ENCODE results near the gene YIF1A.

The YIF1A gene

DNA sequence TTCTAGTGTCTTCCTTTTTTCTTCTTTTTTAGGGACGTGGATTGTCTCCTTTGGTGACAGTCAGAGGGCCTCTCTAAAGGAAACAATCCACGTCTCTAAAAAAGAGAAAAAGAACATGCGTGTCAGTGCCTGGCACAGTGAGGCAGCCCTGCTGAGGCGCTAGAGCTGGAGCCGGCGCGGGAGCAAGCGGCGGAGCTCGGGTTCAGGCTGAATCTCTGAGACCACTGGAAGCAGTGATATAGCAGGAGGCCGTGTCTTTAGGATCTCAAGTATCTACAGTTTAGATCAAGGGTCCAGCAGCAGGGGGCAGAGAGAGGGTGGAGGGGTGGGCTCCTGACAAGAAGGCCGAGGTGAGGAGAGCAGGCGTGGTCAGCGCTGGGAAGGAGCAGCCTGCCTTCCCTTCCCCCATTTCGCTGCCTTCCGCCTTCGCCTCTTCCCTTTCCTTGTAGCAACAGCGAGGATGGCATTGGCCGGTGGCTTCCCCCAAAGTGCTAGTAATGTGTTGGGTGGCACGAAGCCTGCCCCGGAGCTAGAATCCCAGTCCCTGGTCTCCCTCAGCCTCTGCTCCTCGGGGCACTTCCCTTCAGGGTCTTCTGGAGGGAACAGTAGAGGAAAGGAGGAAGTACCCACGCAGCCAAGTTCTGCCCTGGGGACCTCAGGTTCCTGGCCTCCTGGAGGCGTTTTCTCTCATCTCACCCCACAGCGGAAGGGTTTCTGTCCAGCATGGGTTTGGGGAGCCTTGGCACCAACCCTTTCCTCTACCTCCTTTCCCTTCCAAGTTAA, 48.8 kb downstream of the YIF1A start:
- DNase-seq, result no peak

DNA sequence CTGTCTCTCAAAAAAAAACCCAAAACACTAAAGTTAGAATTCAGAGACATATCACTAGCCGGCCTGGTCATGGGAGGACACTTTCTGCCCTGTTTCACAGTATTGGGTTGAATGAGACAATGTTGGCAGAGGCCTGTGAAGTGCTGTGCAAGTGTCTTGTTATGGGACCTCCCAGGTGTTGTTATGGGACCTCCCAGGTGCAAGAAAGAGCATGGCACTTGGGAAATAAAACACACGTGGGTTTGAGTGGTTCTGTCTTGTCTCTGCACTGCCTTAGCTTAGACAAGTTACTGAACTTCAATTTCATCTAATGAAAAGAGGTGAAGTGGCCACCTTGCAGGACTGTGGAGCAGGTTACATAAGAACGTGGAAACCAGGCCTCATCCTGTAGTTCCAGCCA, 49.4 kb downstream of the YIF1A start:
- DNase-seq, result no peak

DNA sequence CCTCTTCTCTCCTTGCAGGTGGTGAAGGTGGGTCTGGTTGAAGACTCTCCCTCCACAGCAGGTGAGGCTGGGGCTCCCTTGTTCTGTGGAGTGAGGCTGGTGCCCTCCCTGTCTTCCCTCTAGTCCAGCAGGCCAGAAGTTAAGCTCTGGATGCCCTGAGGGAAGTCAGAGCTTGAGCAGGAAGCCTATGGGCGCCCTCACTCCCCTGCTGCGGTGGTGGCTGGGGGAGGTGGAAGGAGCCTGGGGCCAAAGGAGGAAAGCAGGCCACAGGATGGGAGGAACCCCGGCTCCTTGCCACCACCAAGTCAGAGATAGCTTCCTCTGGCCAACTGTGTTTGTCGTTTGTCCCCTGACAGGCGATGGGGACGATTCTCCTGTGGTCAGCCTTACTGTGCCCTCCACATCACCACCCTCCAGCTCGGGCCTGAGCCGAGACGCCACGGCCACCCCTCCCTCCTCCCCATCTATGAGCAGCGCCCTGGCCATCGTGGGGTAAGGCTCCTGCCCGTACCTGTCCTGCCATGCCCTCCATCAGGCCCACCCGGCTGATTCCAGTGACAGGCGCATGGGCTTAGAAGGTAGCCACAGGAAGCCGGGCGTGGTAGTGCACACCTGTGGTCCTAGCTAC, 50.0 kb downstream of the YIF1A start:
- no peak for DNase-seq

DNA sequence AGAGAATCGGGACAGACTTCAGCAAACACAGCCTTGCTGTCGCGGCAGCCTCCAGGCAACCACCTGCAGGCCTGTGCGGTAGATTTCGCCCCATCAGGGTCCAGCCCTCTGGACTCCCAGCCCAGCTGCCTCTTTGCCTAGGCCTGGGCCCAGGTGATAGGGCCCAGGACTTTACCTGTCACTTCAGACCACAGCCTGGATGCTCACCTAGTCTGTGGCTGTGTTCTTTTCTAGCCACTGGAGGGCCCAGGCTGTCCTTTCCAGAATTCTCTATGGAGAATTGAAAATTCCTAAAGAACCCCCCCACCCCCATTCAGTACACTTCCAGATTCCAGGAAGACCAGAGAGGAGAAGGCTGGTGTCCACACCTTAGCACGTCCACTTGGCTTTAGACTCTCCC, 51.1 kb downstream of the YIF1A start:
- DNase-seq, result no peak

DNA sequence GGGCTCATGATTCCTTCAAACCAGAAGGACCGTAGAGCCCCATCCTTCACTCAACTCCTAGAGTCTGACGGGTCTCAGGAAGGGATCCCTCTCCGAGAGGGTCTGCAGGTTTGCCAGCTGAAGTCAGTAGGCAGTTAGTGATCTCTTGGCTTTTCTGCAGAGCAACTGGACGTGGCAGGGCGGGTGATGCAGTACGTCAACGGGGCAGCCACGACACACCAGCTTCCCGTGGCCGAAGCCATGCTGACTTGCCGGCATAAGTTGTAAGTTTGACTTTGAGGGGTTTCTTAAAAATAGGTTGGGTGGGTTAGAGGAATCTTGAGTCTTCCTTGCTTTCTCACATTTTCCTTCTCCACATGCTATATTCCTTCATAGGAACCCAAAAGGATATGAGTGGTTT, 53.8 kb downstream of the YIF1A start:
- no peak for DNase-seq

All from hematopoietic multipotent progenitor cell treated with erythropoietin and hydrocortisone succinate and interleukin-3 and kit ligand, for 6 days (in vitro differentiated cells).